Cardiac septum (tissue), 1 donor: ENCODE results near the gene CEACAM21. TPM values are rescaled to one million over a fixed set of nuclear protein-coding genes. Genes with fewer than 3 reads are reported as not detected.

Experiments
- DNase-seq: peaks from one replicate; pipeline ENCODE4 v3.0.0-alpha.2; 2020; ENCODE audit warnings: low spot score
- intact Hi-C: fragments of 100-400 bp; cut with DNase I; formaldehyde crosslinking; loops from one replicate; pipeline ENCODE4 v1.14.0; 2022
- total RNA-seq: library from RNA; stranded (reverse); fragmentation: NEBNext Ultra II Directional; extraction: Animal tissue kit (Norgen Biotek cat#: 25700); gene quantifications from one replicate; pipeline ENCODE4 v1.2.1, GENCODE V29; 2021
- donor health status: DM: no; HTN: no; CAD: no.

CEACAM21 gene
- total RNA-seq, 1 donor from 2014 or later = 0.27 TPM

DNA sequence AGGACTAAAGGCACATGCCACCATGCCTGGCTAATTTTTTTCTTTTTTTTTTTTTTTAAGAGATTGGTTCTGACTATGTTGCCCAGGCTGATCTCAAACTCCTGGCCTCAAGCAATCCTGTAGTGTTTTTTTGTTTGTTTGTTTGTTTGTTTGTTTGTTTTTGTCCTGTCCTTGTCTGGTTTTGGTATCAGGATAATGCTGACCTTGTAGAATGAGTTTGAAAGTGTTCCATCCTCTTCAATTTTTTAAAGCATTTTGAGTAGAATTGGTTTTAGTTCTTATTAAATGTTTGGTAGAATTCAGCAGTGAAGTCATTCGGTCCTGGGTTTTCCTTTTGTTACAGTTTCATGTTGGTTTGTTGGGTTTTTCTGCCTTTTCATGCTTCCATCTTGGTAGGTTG, 31.7 kb downstream of the CEACAM21 start:
- intact Hi-C loops = no loop called here
- DNase-seq = no peak

DNA sequence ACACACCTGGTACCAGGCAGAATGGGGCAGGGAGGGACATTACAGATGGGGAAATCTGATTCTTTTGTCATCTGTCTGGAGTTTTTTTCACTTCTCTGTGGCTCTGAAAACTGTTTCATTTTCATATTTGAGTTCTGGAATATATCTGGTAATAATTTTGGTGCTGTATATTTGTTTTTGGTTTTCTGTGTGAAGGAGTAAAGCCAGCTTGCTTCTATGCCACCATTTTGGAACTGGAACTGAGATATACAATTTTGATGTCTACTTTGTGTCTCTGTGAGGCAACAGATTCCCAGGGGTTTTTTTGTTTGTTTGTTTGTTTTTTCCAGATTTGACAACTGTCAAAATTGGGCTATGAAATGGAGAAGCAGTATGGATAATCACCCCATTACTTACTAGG, 34.8 kb downstream of the CEACAM21 start:
- DNase-seq = no peak
- intact Hi-C loops = no loop called here

DNA sequence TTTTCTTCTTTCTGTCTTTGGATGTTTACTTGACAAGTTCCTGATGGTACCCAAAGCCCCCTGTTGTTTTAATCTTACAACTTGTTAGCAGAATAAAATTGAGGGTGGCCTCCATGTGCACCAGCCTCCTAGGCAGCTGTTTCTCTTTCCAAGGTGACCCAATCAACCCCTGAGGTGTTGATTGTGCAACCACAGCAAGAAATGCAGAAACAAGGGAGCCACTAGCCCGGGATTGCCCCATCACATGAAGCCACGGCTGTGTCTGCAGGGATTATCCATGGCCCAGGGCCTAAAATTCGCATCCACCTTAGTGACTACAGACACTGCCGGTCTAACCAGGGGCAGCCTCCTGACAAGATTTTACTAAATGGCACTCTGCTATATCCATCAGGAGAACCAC, 36.5 kb downstream of the CEACAM21 start:
- no peak for DNase-seq
- intact Hi-C loops = no loop called here

DNA sequence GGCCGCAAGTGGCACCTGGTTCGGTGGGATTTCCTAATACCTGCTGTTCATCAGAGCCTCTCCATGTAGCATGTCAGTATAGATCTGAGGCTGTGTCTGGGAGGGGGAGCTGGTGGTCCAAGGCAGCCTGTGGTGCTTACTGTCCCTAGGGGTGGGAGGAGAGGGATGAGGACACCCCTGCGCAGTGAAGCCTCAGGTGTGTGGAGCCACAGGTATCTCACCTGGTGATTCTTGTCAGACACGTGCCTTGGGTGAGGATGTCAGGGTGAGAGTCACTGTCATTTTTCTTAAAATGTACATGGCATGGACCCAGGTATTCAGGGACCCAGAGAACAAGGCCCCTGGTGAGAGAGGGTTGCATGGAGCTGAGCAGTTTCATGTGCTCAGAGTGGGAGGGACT, 39.2 kb downstream of the CEACAM21 start:
- intact Hi-C loops = no loop called here
- DNase-seq = no peak

DNA sequence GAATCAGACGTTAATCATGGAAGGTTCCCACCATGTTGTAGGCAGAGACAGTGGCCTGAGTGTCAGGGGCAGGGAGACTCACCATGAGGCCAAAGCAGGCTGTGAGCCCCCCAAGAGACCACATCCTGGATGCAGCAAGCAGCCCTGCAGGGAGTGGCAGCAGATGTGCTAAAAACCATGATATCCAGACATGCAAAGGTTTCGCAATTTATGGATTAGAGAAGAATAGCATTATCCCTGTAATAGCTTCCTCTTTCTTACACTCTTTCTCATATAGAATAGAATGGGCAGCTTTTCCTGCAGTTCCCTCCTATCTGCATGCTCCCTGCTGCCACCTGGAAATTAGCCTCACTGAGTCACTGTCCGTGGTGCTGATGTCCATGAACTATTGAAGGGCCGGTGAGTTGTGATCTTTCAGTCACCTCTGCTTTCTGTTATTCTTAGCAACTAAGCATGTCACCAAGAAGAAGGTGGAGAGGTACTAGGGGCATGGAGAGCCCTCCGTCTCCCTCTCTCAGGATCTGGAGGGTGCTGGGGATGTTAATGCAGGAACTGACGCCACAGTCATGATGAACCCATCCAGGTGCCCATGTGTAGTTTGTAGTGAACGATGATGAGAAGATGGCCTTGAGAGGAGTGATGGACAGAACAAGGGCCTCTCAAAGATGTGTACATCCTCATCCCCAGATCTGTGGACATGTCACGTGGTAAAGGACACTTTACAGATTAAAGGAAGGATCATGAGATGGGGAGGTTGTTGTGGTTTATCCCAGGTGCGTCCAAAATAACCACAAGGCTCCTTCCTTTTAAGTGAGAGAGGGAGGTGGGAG, 41.0 kb downstream of the CEACAM21 start:
- intact Hi-C loops = no loop called here
- DNase-seq = no peak

DNA sequence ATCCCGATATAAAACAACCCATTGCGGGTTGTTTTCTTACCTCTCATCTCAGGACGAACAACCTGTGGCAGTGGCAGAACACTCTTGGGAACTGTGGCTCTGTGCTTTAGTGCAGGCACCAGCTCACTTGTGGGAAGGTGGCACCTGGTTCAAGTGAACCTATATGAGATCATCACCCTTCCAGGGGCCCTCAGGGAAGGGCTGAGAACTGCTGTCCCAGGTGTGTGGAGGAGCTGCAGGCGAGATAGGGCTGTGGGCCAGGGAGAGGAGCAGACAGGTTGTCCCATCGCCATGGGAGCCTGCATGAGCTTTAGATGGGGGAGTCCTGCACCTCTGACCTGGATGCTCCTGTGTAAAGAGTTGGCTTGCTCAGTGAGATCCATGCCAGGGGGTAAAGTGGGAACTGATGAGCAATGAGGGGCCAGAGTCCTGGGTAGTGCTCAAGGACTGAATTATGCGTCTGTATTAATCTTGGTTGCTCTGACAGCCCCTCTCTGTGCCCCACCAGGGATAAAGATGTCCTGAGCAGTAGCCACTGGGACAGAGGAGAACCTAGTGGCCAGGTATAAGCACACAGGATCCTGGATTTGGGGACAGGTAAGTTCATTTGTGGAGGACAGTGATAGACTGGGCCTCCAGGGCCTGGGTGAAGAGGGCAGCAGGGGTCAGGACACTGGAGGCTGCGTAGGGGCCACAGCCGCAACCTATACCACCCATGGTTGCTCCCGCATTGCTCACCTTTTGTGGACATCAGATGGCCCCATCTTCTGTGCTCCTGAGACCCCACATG, 42.2 kb downstream of the CEACAM21 start:
- intact Hi-C loops = no loop called here
- DNase-seq = no peak

DNA sequence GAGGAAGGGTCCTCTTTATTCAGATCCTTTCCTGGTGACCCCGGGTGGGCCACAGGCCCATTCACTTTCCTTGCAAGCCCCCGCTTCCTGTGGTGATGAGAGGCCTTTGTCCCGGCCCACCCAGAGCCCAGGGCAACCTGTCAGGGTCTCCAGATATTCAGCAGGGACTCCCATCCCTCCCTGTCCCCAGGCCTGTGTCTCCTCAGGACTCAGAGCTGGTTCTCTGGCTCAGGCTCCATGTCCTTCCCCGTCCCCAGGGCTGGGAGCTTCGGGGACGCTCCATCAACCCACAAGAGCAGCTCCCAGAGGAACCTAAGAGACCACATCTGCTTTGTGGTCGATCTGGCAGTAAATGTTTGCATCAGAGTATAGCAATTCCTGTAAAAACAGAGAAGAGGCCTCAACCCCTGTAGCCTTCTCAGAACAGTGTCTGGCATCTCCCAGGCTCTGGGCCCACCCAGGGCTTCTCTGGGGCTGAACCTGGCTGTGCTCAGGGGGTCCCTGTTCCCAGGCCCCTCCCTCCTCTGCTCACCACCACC, 43.1 kb downstream of the CEACAM21 start:
- DNase-seq = no peak
- intact Hi-C loops = no loop called here

DNA sequence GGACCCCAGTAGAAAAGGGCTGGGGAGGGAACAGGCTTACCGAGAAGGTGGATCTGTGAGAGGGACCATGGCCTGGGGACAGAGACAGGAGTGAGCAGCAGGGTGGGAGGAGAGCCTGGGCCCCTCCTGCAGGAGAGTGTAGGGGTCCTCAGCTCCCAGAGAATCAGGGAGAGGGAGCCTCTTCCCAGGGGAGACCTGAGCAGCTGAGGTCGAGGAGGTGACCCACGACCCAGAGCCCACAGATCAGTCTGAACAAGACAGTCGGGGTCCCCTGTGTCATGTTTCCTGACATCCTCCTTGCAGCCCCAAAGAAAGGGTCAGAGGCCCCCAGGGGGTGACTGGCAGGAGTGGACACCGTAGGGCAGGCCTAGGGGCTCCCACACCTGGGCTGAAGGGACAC, 44.2 kb downstream of the CEACAM21 start:
- DNase-seq = no peak
- intact Hi-C loops = no loop called here

DNA sequence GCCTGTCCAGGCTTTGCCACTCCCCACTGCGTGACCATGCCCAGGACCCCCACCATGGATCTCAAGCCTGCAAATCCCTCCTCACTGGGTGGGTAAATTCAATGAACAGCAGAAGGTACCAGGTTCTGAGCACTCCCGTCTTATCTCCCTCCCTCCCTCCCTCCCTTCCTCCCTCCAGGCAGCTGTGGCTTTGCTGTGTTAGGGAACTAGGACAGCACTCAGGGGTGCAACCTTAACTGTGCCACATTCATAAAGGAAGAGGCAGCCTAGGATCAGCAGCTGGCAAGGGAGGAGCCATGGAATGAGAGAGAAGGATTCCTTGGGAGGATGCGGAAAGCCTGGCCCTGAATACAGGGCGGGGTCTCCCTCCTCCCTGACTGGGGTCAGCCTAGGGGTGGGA, 45.3 kb downstream of the CEACAM21 start:
- DNase-seq = no peak
- intact Hi-C loops = no loop called here

DNA sequence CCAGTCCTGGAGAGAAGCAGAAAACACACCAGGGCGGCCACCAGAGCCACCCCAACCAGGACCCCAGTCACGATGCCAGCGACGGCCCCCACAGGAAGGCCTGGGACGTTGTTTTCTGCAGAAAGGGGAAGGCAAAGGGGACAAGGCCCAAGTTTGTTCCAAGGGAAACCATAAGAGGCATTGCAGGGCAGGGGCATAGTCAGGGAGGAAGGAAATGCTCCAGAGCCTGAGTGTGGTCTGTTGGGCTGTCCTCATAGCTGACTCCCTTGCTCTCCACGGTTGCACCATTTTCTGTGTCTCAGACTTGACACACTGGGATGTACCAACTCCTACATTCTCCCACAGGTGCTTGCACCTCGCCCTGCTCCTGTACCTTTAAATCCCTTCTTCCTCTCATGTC, 45.7 kb downstream of the CEACAM21 start:
- no peak for DNase-seq

DNA sequence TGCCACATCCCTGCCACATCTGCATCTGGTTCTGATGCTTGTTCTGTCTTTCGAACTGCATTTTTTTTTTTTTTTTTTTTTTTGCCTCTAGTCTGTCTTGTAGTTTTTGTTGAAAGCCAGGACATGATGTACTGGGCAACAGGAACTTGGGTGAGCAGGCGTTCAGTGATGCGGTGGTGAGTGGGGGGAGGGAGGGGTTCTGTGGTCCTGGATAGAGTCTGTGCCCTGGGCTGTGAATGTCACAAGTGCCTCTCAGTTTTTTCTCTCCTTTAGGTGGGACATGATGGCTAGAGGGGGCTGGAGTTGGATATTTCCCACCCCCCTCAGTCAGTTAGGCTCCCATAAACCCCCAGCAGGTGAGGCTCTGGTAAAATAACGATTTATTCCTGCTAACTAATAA, 47.4 kb downstream of the CEACAM21 start:
- intact Hi-C loops = no loop called here
- DNase-seq = no peak

More for the DNA sequence above, 45.7 kb downstream of the CEACAM21 start:
- intact Hi-C loops = no loop called here

DNA sequence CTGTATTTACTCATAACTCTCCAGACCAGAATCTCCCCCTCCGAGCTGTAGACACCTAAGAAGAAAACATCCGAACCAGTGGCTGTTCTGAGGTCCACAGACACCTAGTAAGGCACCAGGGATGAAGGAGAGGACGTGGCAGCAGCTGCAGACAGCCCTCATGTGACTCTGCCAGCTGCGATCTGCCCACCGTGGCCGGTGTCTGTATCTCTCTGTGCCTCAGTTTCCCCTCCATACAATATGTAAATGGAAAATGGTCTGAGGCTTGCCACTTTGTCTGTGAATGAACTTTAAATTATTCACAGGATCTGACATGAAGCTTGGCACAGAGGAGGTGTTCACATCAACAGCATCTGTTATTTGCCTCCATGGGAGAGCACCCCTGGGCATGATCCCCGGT, 48.5 kb downstream of the CEACAM21 start:
- intact Hi-C loops = no loop called here
- no peak for DNase-seq

DNA sequence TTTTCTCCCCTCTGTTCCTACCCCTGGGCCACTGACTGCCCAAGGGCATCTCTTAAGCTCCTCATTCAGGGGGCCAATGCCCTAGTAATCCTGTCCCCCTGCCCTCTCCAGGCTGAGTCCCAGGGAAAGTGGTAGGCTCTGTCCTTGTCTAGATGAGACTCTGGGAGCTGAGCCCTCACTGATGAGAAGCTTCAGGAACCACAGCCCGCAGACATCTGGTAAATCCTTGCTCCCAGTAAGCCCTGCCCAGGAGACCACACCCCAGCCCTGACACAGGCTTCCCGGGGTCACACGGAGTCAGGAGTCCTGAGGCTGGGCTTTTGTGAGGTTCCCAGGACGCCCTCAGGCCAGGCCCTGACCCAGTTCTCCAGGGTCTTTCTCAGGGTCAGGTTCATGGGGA, 49.0 kb downstream of the CEACAM21 start:
- no peak for DNase-seq
- intact Hi-C loops = no loop called here

DNA sequence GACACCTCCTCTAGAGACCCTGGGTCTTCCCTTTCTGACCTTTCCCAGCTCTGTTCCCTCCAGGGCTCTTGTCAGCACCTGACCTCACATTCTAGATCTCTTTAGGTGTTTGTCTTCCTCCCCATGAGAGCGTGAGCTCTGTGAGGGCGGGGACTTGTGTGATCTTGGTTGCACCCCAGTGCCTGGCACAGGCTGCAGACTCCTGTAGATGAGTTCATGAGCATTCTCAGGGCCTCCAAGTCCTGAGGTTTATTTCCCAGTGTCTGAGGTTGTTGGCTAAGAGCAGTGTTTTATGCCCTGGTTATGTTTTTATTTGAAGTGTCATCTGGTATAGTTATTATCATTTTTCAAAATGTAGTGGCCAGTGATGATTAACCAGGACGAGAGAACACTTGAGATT, 50.3 kb downstream of the CEACAM21 start:
- intact Hi-C loops = no loop called here
- no peak for DNase-seq

DNA sequence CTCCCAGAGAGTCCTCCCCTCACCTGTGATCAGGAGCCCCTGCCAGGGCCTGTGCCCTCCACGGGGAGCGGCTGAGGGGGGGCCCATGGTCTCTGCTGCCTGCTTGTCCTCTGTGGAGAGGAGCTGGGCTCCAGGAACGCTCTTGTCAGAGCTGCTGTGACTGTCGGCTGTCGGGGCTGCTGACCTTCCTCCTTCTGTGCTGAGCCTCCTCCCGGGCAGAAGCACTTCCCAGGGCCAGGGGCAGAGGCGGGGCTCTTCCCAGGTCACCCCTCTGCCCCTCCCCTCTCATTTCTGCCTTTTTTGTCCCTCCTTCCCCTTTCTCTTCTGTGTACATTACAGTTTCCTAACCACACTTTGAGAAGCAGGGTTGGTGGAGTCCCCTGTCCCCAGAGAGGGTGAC, 50.9 kb downstream of the CEACAM21 start, which contains the start of gene CEACAM4:
Gene CEACAM4 (minus strand): TSS at position 198 of the 400 bp plus-strand sequence. CDS start 111 bp downstream, at position 87.
- DNase-seq = peak; percentile 93
- intact Hi-C loops = no loop called here

DNA sequence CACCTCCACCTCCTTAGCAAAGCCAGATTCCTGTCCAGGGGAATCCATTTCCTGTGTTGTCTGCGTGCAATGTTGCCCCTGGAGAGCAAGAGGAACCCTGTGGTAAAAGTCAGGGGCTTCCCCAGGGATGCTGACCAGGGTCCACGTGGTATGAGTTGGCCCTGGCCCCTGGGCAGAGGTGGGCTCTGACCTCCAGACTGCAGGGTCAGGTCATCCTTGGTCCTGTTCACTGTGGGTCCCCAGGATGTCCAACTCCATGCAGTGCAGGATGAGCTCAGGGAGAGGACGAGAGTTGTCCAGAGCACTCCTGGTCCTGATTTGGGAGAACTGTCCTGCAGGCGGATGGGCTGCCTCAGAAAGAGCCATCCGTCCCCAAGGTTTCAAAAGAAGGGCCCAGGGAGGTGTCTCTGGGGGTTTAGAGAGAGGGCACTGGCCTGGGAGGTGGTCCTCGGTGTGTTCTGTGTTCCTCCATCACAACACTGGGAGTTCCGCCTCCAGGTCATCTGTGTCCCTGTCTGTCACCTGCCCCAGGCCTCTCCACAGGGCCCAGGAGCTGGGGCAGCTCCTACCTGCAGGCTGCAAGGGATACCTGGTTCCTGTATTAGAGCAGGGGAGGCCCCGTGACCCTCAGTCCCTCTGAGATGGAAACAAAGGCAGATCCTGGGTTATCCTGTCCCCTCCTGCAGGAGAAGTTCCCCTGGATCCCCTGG, 52.2 kb downstream of the CEACAM21 start:
- DNase-seq = no peak
- intact Hi-C loops = no loop called here
